ENCODE measurements around the gene FAM89B. TPM values are rescaled to one million over a fixed set of nuclear protein-coding genes. Genes with fewer than 3 reads are reported as not detected.

FAM89B gene

GRCh38 chr11:65621460-65621859 is 49.1 kb downstream of the FAM89B start:
- Histone ChIP-seq H3K56ac (ENCODE audit: low read length) (no peak overlapping the region), H3K36me3 (ENCODE audit: control insufficient read depth, insufficient read depth, low read length) (peaks cover 11% of the 10 kb centered on the region), H3K23ac (ENCODE audit: low read length) (no peak overlapping the region), H3K4me2 (ENCODE audit: low read length) (no peak overlapping the region), H3K9ac (ENCODE audit: low read length) (no peak overlapping the region), H4K5ac (ENCODE audit: low read length) (no peak overlapping the region), H3K27ac (ENCODE audit: low read depth, low read length) (no peak overlapping the region), H3K18ac (ENCODE audit: low read length) (no peak overlapping the region), H3K4me1 (ENCODE audit: control insufficient read depth, low read depth, low read length) (peaks cover 3% of the 10 kb centered on the region), H2BK120ac (ENCODE audit: low read depth, low read length) (no peak overlapping the region), H2BK15ac (replicated peaks; ENCODE audit: low read depth) (no peak overlapping the region), H2AK5ac (ENCODE audit: low read length) (no peak overlapping the region), H2BK5ac (ENCODE audit: low read length) (no peak overlapping the region), H3K4me3 (ENCODE audit: low read length) (no peak overlapping the region), H3K27me3 (ENCODE audit: insufficient read depth, low read length, poor library complexity) (no peaks in the 10 kb centered on the region), H4K8ac (ENCODE audit: low read depth, low read length) (no peak overlapping the region), H3K4ac (ENCODE audit: low read depth, low read length) (no peak overlapping the region), H3K79me2 (ENCODE audit: control insufficient read depth, insufficient read depth, low read length) (peaks cover 12% of the 10 kb centered on the region), H3K79me1 (ENCODE audit: low read length) (peaks cover 13% of the 10 kb centered on the region)
- no peak for DNase-seq
- no CpG with 5 or more reads among the region's 14 CpGs for WGBS (ENCODE audit: extremely low coverage, insufficient coverage, low lambda C conversion rate)

DNA sequence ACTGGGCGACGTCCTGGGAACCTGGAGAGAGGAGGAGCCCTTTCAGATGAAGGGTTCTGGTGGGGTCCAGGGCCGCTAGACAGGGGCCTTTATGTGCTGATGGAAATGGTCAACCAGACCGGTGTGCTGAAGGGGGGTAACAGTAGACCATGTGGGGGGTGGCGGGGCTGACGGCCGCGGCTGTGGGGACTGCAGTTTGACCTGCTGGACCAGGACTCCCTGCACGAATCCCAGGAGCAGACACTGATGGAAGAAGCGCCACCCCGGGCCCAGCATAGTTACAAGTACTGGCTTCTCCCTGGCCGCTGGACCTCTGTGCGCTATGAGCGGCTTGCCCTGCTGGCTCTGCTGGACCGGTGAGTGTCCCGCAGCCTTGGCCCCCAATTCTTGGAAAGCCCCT is 49.7 kb downstream of the FAM89B start:
- no peak overlapping the region for H4K5ac ChIP-seq (ENCODE audit: low read length)
- no peak overlapping the region for H3K4ac ChIP-seq (ENCODE audit: low read depth, low read length)
- H3K18ac ChIP-seq (ENCODE audit: low read length) = no peak overlapping the region
- no peak overlapping the region for H2BK5ac ChIP-seq (ENCODE audit: low read length)
- H2BK15ac ChIP-seq (replicated peaks; ENCODE audit: low read depth) = no peak overlapping the region
- H3K56ac ChIP-seq (ENCODE audit: low read length) = no peak overlapping the region
- no peak overlapping the region for H2AK5ac ChIP-seq (ENCODE audit: low read length)
- no peak overlapping the region for H4K8ac ChIP-seq (ENCODE audit: low read depth, low read length)
- H2BK120ac ChIP-seq (ENCODE audit: low read depth, low read length) = no peak overlapping the region
- peaks cover 8% of the 10 kb centered on the region for H3K79me1 ChIP-seq (ENCODE audit: low read length)
- WGBS (ENCODE audit: extremely low coverage, insufficient coverage, low lambda C conversion rate) = no CpG with 5 or more reads among the region's 16 CpGs
- no peak overlapping the region for H3K4me3 ChIP-seq (ENCODE audit: low read length)
- no peaks in the 10 kb centered on the region for H3K27me3 ChIP-seq (ENCODE audit: insufficient read depth, low read length, poor library complexity)
- H3K79me2 ChIP-seq (ENCODE audit: control insufficient read depth, insufficient read depth, low read length) = peaks cover 7% of the 10 kb centered on the region
- no peak for DNase-seq
- no peak overlapping the region for H3K9ac ChIP-seq (ENCODE audit: low read length)
- H3K27ac ChIP-seq (ENCODE audit: low read depth, low read length) = no peak overlapping the region
- no peak overlapping the region for H3K23ac ChIP-seq (ENCODE audit: low read length)
- H3K4me1 ChIP-seq (ENCODE audit: control insufficient read depth, low read depth, low read length) = no peaks in the 10 kb centered on the region
- H3K4me2 ChIP-seq (ENCODE audit: low read length) = no peak overlapping the region
- H3K36me3 ChIP-seq (ENCODE audit: control insufficient read depth, insufficient read depth, low read length) = peaks cover 13% of the 10 kb centered on the region

GRCh38 chr11:65623177-65623576 is 50.8 kb downstream of the FAM89B start:
- Histone ChIP-seq H3K4me2 (ENCODE audit: low read length) (no peak overlapping the region), H3K9ac (ENCODE audit: low read length) (no peak overlapping the region), H4K8ac (ENCODE audit: low read depth, low read length) (no peak overlapping the region), H3K4me3 (ENCODE audit: low read length) (no peak overlapping the region), H3K79me2 (ENCODE audit: control insufficient read depth, insufficient read depth, low read length) (no peaks in the 10 kb centered on the region), H2AK5ac (ENCODE audit: low read length) (no peak overlapping the region), H3K36me3 (ENCODE audit: control insufficient read depth, insufficient read depth, low read length) (peaks cover 17% of the 10 kb centered on the region), H3K23ac (ENCODE audit: low read length) (no peak overlapping the region), H3K18ac (ENCODE audit: low read length) (no peak overlapping the region), H3K79me1 (ENCODE audit: low read length) (peaks cover 1% of the 10 kb centered on the region), H4K5ac (ENCODE audit: low read length) (no peak overlapping the region), H3K4me1 (ENCODE audit: control insufficient read depth, low read depth, low read length) (no peaks in the 10 kb centered on the region), H3K56ac (ENCODE audit: low read length) (no peak overlapping the region), H3K27ac (ENCODE audit: low read depth, low read length) (no peak overlapping the region), H3K4ac (ENCODE audit: low read depth, low read length) (no peak overlapping the region), H3K27me3 (ENCODE audit: insufficient read depth, low read length, poor library complexity) (no peaks in the 10 kb centered on the region), H2BK120ac (ENCODE audit: low read depth, low read length) (no peak overlapping the region), H2BK15ac (replicated peaks; ENCODE audit: low read depth) (no peak overlapping the region), H2BK5ac (ENCODE audit: low read length) (no peak overlapping the region)
- no peak for DNase-seq
- WGBS (ENCODE audit: extremely low coverage, insufficient coverage, low lambda C conversion rate) = no CpG with 5 or more reads among the region's 14 CpGs

Small RNA genes within 50 kb of the gene (small RNA-seq; reads per million reads assigned to genes)
- gene AP001362.1 (ENCODE audit: insufficient read depth) = not detected
